LNCaP clone FGC (cell line): Measurements from ENCODE around the gene JAG1.

Experiments used
- DNase-seq: peaks from one replicate; pipeline ENCODE4 v3.0.0-alpha.2; 2011; ENCODE audit warnings: low read depth
- H3K4me3 ChIP-seq: 2 replicates; pipeline ENCODE4 v1.5.1; 2011; ENCODE audit warnings: mild to moderate bottlenecking, low read depth, low read length, control low read depth
- CTCF ChIP-seq: IDR thresholded peaks from 2 replicates; pipeline ENCODE4 v1.5.1; 2012; ENCODE audit warnings: mild to moderate bottlenecking; ENCODE audit not compliant: control insufficient read depth, insufficient read depth; ENCODE audit errors: extremely low read depth

JAG1 gene

GRCh38 chr20:10716855-10717254, 43.1 kb upstream of the JAG1 start:
- DNase-seq = peak; percentile 50
- H3K4me3 ChIP-seq = no peak overlapping the region
- no peak for TF ChIP-seq CTCF

GRCh38 chr20:10715035-10715434, 41.2 kb upstream of the JAG1 start:
- DNase-seq = no peak
- no peak overlapping the region for H3K4me3 ChIP-seq
- TF ChIP-seq CTCF = no peak

DNA sequence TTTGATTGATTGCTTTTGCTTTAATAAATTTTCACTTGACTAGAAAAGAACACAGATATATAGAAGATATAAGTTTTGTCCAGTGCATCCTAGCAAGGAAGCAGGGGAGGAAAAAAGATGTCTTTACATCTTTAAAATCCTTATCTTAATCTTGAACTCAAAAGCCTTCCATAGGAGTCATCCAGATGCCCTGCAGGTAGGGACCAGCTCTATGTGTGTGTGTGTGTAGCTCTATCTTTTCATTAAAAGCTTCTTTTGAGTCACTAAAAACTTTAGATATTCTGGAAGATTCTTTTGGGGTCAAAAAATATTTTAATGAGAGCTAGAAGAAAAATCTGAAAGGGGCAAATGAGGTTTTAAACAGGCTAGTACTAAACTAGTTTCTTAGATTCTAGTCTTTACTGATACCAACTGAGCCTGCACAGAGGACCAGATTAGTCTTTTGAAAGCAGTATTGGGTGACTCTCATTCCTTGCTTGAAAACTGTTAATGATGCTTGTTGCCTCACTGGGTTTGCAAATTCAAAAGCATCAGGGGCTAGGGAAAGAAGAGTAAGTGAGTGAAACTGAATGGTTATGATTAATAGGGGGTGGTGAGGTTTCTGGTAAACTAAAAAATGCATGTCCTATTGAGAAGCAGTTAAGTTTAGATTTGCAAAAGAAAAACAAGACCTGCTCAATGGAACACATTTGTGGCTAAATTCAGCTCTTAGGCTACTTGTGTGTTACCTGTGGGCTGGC, 40.6 kb upstream of the JAG1 start:
- TF ChIP-seq CTCF = no peak
- no peak overlapping the region for H3K4me3 ChIP-seq
- no peak for DNase-seq

GRCh38 chr20:10713161-10713560, 39.4 kb upstream of the JAG1 start:
- TF ChIP-seq CTCF = no peak
- no peak for DNase-seq
- no peak overlapping the region for H3K4me3 ChIP-seq

- no peak for TF ChIP-seq CTCF
- DNase-seq = no peak
- no peak overlapping the region for H3K4me3 ChIP-seq
Measured at GRCh38 chr20:10711903-10712451, 38.2 kb upstream of the JAG1 start.

DNA sequence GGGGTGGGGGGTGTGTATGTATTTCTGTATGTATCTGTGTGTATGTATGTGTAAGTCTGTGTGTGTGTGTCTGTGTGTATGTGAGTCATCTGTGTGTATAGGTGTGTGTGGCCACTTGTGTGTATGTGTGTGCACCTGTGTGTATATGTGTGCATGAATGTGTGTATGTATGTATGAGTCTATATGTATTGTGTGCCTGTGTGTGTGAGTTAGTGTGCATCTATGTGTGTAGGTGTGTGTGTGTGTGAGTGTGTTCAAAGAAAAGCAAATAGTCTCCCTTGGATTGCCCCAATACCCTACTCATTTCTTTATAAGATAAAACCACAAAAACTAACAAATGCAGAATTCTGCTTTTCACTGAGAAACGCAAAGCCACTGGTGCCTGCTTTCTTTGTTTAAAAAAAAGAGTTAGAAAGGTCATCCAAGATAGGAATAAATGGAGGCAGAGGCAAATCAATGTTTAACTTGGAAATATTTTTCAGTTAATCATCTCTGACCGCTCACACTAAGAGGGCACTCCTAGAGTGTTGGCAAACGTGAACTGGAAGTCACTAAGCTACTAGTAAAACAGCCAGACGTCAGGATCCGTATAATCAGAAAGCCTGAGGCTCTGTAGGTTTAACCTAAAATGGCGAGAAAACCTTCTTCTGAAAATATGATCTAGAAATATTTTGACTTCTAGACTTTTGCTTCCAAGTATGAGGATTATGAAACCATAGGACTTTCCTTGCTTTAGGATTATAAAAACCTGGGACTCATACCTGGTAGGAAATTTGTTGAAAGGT, 37.4 kb upstream of the JAG1 start:
- no peak for TF ChIP-seq CTCF
- no peak overlapping the region for H3K4me3 ChIP-seq
- DNase-seq = no peak
